Neutrophil (primary cell): ENCODE results near the gene CADM4.
"Not testable (repeated sequence)": the region's sequence is repeated elsewhere in the genome, so short reads cannot be mapped to it uniquely, and the experiment has no call there.

ENCODE experiments used
- H3K27ac ChIP-seq: fragments of 200-600 bp; sonication (generic); 2 replicates; pipeline ENCODE4 v1.5.1; 2016; ENCODE audit warnings: mild to moderate bottlenecking, moderate library complexity
- H3K27me3 ChIP-seq: fragments of 200-600 bp; sonication (generic); 2 replicates; pipeline ENCODE4 v1.6.0; 2016; ENCODE audit warnings: mild to moderate bottlenecking
- H3K36me3 ChIP-seq: fragments of 200-600 bp; sonication (generic); 2 replicates; pipeline ENCODE4 v1.5.1; 2017
- H3K4me1 ChIP-seq, 2 experiments: fragments of 200-600 bp in 1 of 2; sonication (generic) in 1 of 2; 1 replicate in 1 of 2; 2 replicates in 1 of 2; pipeline versions ENCODE4 v1.5.1 to v1.6.1; 2013 to 2016; ENCODE audit warnings: low read depth in 1 of 2, low read length in 1 of 2, mild to moderate bottlenecking in 1 of 2, moderate library complexity in 1 of 2; ENCODE audit not compliant: control insufficient read depth in 1 of 2, insufficient read depth in 1 of 2
- H3K4me3 ChIP-seq, 2 experiments: fragments of 200-600 bp in 1 of 2; sonication (generic) in 1 of 2; 1 replicate in 1 of 2; 2 replicates in 1 of 2; pipeline ENCODE4 v1.5.1; 2013 to 2016; ENCODE audit warnings: low read depth in 1 of 2, low read length in 1 of 2, mild to moderate bottlenecking in 1 of 2, moderate library complexity in 1 of 2
- H3K9me3 ChIP-seq: fragments of 200-600 bp; sonication (generic); 2 replicates; pipeline ENCODE4 v1.5.1; 2016
- CTCF ChIP-seq: fragments of 200-600 bp; sonication (generic); IDR thresholded peaks from 2 replicates; pipeline ENCODE4 v1.5.1; 2016; ENCODE audit warnings: antibody characterized with exemption

Gene CADM4

GRCh38 chr19:43638214-43638994 is 1.2 kb downstream of the CADM4 start:
- Histone ChIP-seq H3K9me3 (no peaks in the 10 kb centered on the region), H3K36me3 (no peaks in the 10 kb centered on the region), H3K4me1 (peaks cover 3 to 11% of the 10 kb centered on the region in 2 experiments), H3K4me3 (no peak overlapping the region), H3K27ac (no peak overlapping the region), H3K27me3 (peaks cover 84% of the 10 kb centered on the region)
- no peak for TF ChIP-seq CTCF

GRCh38 chr19:43636121-43636683 is 3.4 kb downstream of the CADM4 start:
- no peaks in the 10 kb centered on the region for H3K36me3 ChIP-seq
- H3K4me3 ChIP-seq, result no peak overlapping the region
- no peaks in the 10 kb centered on the region for H3K9me3 ChIP-seq
- peaks cover 3 to 11% of the 10 kb centered on the region in 2 experiments for H3K4me1 ChIP-seq
- no peak overlapping the region for H3K27ac ChIP-seq
- TF ChIP-seq CTCF, result no peak
- H3K27me3 ChIP-seq, result peaks cover 85% of the 10 kb centered on the region

GRCh38 chr19:43635561-43635940 is 4.1 kb downstream of the CADM4 start:
- H3K36me3 ChIP-seq, H3K9me3 ChIP-seq, H3K27ac ChIP-seq, H3K4me3 ChIP-seq: not testable (repeated sequence)
- Histone ChIP-seq H3K4me1 (peaks cover 3 to 11% of the 10 kb centered on the region in 2 experiments), H3K27me3 (peaks cover 78% of the 10 kb centered on the region)

GRCh38 chr19:43634872-43635560 is 4.6 kb downstream of the CADM4 start:
- H3K27me3 ChIP-seq, result peaks cover 73% of the 10 kb centered on the region
- no peak for TF ChIP-seq CTCF
- H3K4me3 ChIP-seq, result no peak overlapping the region
- no peak overlapping the region for H3K27ac ChIP-seq
- no peaks in the 10 kb centered on the region for H3K36me3 ChIP-seq
- H3K4me1 ChIP-seq, result peaks cover 0 to 6% of the 10 kb centered on the region in 2 experiments
- H3K9me3 ChIP-seq, result no peaks in the 10 kb centered on the region

- Histone ChIP-seq H3K4me3 (no peak overlapping the region), H3K27ac (no peak overlapping the region), H3K9me3 (no peaks in the 10 kb centered on the region), H3K27me3 (peaks cover 69% of the 10 kb centered on the region), H3K4me1 (peaks cover 0 to 3% of the 10 kb centered on the region in 2 experiments), H3K36me3 (no peaks in the 10 kb centered on the region)
- no peak for TF ChIP-seq CTCF
Observed at GRCh38 chr19:43634506-43634871, 5.2 kb downstream of the CADM4 start.

- no peak for TF ChIP-seq CTCF
- Histone ChIP-seq H3K9me3 (no peaks in the 10 kb centered on the region), H3K27ac (no peak overlapping the region), H3K36me3 (no peaks in the 10 kb centered on the region), H3K4me1 (no peaks in the 10 kb centered on the region), H3K4me3 (no peak overlapping the region), H3K27me3 (peaks cover 64% of the 10 kb centered on the region)
Observed at GRCh38 chr19:43634068-43634467, 5.6 kb downstream of the CADM4 start.
